Panc1 (cell line): ENCODE results near the gene EIF3L.

Experiments
- CTCF ChIP-seq: fragments of 450-650 bp; IDR thresholded peaks from 2 replicates; pipeline ENCODE4 v1.5.1; 2017; ENCODE audit warnings: mild to moderate bottlenecking
- POLR2AphosphoS5 ChIP-seq: IDR thresholded peaks from 2 replicates; pipeline ENCODE4 v1.6.1; 2012; ENCODE audit warnings: mild to moderate bottlenecking, low read depth, low read length, moderate library complexity
- SIN3A ChIP-seq: IDR thresholded peaks from 2 replicates; pipeline ENCODE4 v1.6.1; 2012; ENCODE audit warnings: low read depth, mild to moderate bottlenecking, low read length, moderate library complexity, borderline replicate concordance; ENCODE audit not compliant: insufficient read depth
- TF ChIP-seq, protein P1 (sequence below), 2 experiments: IDR thresholded peaks; 2 replicates each; pipeline ENCODE4 v1.6.1; 2011 to 2012; ENCODE audit warnings: low read depth in 2 of 2, control low read depth in 1 of 2, low read length in 1 of 2, mild to moderate bottlenecking in 1 of 2, moderate library complexity in 1 of 2; ENCODE audit not compliant: insufficient read depth in 1 of 2

GRCh38 chr22:37831472-37831871, 17.7 kb upstream of the EIF3L start:
- TF ChIP-seq CTCF (no peak), SIN3A (no peak), POLR2AphosphoS5 (no peak)
- TF ChIP-seq, protein P1, sequence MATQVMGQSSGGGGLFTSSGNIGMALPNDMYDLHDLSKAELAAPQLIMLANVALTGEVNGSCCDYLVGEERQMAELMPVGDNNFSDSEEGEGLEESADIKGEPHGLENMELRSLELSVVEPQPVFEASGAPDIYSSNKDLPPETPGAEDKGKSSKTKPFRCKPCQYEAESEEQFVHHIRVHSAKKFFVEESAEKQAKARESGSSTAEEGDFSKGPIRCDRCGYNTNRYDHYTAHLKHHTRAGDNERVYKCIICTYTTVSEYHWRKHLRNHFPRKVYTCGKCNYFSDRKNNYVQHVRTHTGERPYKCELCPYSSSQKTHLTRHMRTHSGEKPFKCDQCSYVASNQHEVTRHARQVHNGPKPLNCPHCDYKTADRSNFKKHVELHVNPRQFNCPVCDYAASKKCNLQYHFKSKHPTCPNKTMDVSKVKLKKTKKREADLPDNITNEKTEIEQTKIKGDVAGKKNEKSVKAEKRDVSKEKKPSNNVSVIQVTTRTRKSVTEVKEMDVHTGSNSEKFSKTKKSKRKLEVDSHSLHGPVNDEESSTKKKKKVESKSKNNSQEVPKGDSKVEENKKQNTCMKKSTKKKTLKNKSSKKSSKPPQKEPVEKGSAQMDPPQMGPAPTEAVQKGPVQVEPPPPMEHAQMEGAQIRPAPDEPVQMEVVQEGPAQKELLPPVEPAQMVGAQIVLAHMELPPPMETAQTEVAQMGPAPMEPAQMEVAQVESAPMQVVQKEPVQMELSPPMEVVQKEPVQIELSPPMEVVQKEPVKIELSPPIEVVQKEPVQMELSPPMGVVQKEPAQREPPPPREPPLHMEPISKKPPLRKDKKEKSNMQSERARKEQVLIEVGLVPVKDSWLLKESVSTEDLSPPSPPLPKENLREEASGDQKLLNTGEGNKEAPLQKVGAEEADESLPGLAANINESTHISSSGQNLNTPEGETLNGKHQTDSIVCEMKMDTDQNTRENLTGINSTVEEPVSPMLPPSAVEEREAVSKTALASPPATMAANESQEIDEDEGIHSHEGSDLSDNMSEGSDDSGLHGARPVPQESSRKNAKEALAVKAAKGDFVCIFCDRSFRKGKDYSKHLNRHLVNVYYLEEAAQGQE (IDR thresholded peaks at IDR 0.05; ENCODE audit: insufficient read depth in 1 of 2, low read depth in 2 of 2, low read length in 1 of 2), result no peak
